OCI-M2 (cell line): ENCODE results near the gene RHOXF2.
"Not testable (repeated sequence)": the region's sequence is repeated elsewhere in the genome, so short reads cannot be mapped to it uniquely, and the experiment has no call there.

Experiments
- DNase-seq: peaks from one replicate; lab custom pipeline; 2025; ENCODE audit not compliant: unreplicated experiment; lab: John Stamatoyannopoulos, UW

RHOXF2 gene, protein sequence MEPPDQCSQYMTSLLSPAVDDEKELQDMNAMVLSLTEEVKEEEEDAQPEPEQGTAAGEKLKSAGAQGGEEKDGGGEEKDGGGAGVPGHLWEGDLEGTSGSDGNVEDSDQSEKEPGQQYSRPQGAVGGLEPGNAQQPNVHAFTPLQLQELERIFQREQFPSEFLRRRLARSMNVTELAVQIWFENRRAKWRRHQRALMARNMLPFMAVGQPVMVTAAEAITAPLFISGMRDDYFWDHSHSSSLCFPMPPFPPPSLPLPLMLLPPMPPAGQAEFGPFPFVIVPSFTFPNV

DNA sequence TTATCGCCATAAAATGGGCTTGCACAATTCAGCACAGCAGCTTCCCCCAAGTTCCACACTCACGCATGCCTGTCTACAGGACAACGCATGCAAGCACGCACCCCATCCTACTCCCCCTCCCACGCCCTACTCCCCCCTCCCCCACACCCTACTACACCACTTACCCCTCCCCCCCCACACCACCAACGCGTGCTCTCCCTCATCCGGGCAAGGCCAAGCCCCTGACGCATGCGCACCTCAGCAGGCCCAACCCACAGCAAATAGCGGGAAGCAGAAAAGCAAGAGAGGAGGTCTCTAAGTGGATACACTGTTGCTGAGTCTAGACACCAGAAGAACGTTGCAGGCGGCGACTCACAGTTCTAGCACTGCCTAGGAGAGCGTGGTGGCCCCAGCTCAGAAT lies at the start of gene RHOXF2:
Gene RHOXF2 (plus strand): TSS at position 301 of the 400 bp plus-strand sequence. CDS start 138 bp downstream, outside the sequence.
- DNase-seq = not testable (repeated sequence)

DNA sequence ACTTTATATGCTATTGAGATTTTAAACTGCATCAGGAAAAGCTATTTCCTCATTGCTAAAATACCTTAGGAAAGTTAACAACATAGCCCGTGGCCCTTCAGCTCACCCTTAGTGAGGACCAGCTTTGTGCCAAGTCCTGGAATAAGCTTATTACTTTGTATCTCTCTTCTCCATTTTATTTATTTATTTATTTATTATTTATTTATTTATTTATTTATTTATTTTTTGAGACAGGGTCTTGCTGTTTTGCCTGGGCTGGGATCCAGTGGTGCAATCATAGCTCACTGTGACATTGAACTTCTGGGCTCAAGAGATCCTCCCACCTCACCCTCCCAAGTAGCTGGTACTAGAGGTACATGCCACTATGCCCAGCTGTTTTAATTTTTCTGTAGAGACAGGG lies 49.0 kb upstream of the RHOXF2 start:
- no peak for DNase-seq

DNA sequence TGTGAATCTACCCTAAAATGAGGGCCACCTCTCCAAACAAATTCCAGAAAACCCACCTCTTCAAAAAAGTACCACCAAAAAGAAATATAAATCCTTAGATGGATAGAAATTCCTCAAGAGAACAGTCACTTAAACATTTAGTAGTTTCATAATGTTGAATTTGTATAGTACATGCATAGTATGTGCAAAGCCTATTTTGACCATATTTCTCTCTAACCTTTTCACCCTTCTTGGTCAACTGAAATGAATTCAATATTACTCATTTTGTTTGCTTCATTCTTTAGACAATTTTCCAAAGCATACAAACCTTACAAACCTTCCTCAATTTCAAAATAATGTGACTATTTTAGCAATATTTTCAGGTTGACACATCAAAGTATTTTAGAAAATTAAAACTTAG lies 46.8 kb upstream of the RHOXF2 start:
- no peak for DNase-seq

DNA sequence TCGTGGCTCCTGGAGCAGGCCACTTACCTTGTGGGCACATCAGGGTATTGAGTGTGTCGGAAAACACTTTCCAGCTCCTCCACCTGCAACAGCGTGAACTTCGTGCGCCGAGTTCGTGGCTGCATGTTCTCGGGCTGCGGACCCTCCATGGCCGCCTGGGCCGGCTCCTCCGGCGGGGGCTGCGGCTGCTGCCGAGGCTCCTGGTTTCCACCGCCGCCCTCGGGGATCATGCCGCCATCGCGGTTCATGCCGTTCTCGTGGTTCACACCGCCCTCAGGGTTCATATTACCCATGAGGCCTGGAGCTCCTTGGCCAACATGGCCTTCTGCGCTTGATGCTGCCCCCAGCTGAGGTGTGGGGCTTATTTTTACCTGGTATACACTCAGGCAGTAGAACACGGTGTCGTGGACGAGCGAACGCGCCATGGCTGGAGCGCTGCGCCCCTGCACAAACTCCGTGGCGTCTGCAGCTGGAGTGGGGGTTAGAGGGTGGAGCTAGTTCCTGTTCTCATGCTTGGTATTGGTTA lies 42.9 kb upstream of the RHOXF2 start, which contains the start of gene RHOXF1:
Gene RHOXF1 (minus strand): TSS at position 476 of the 526 bp plus-strand sequence. CDS start 51 bp downstream, at position 425.
- no peak for DNase-seq

DNA sequence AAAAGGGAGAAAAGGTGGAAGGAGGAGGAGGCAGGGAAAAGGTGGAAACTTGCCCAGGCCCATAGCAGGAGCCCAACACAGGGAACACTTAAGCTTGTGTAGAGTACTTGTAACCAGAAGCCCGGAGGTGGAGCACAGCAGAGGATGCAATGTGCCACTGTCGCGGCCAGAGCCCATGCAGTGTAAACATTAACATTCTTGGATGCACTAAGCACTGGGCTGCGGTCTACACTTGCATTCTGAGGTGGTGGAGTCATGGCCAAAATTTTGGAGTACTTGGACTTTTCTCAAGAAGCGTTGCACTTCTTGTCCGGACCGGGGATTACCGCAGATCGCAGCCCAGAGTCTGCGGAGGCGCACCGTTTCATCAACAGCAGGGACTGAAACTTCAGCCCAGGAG lies 38.2 kb upstream of the RHOXF2 start:
- no peak for DNase-seq

DNA sequence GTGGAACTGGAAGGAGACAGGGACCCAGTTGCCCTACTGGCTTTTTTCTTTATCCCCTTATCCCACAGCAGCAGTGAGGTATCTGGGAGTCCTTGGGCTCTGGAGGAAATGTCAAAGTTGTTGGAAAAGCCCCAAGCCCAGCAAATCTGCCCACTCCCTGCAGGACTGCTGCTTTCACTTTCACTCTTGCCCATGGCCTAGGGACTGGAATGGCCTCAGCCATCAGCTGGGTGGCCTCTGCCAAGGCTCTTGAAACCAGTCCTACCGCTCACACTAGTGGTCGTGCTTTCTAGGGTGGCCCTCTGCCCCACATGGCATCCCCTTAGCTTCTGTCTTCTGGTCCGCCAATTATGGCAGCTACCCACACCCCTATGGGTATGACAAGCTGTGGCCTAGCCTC lies 33.0 kb upstream of the RHOXF2 start:
- no peak for DNase-seq

DNA sequence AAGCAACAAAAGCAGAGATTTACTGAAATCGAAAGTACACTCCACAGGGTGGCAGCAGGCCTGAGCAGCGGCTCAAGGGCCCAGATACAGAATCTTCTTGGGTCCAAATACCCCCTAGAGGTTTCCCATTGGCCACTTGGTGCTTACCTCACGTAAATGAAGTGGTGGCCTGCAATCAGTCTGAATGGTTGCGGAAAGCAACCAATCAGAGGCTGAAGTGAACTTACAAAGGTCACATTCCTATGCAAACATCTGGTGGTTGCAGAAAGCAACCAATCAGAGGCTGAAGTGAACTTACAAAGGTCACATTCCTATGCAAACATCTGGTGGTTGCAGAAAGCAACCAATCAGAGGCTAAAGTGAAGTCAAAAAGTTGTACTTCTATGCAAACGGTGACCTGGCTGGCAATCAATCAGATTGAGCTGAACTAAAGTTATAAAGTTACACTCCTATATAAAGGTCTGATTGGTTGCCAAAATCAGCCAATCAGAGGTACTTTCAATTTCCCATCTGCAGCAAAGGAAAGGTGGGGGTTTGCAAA lies 30.0 kb upstream of the RHOXF2 start:
- DNase-seq = not testable (repeated sequence)

DNA sequence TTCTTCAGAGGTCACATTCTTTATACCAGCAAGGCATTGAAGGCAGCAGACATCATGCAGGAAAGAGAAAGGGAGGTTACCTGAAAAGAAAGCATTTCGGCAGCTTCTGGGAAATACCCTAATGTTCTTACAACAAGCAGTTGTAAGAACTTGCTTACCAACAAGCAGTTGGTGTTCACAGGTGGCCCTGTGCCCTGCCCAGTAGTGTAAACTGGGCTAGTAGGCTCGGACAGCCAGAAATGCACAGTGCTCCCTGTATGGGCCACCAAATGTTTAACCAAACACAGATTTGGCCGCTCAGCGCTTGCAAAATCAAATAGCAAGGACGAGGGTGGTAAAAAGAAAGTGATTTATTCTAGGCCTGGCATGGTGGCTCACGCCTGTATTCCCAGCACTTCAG lies 22.3 kb upstream of the RHOXF2 start:
- DNase-seq = no peak

DNA sequence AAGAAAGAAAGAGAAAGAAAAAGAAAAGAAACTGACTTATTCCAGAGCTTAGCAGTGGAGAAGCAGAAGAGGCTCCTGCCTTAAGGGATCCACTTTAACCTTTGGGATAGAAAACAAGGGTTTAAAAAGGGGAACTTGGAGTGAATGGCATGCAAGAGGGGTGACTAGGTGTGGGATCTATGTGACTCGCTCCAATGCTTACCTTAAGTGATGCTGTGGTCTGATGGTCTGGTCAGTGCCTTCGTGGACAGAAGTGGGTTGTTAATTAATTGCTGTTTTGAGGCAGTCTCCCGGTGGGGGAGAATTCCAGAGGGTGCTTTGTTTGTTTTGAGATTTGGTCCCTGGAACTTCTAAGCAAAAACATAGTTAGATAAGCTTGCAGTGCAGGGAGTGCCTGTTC lies 21.6 kb upstream of the RHOXF2 start:
- DNase-seq = no peak

DNA sequence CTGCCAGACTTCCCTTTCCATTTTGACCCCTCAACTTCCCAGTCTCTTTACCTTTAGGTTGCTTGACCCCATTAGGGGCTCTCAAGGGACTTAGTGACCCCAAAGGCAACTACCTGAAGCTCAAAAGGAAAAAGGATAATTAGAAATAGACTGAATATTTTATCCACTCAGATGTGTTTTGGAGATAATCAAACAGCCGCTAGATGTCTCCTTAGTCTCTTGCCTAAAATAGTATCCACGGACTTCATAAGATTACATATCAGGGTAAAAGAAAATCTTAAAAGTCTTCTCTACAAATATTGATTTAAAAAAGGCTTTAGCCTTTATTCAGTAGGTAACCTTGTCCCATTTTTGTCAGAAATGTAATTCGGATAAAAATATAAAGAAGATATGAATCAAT lies 21.0 kb upstream of the RHOXF2 start:
- no peak for DNase-seq

DNA sequence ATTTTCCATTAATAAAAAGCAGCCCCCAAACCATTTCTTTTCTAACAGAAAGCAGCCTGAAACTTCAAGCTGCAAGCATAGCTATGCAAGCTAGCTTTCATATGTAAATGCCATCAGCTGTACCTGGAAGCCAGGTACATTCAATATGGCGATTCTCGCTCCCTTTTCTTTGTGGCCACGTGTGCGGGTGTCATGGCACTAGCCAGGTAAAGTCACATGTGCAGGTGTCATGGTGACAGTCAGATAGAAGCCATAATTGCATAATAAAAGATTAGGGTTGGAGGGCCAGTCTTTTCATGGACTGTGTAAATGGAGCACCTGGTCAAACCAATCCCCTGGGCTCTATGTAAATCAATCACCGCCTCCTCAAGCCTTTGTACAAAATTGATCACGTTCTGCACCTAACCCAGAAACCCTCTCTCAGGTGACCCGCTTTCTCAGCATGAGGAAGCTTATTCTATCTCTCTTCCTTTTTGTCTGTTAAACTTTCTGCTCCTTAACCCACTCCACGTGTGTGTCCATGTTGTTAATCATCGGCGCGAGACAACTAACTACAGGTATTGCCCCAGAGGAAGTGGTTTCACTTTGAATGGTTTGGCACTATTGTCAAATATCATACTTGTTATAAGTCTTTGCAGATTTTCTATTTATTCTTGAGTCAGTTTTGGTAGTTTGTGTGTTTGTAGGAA lies 18.0 kb upstream of the RHOXF2 start:
- DNase-seq = no peak

DNA sequence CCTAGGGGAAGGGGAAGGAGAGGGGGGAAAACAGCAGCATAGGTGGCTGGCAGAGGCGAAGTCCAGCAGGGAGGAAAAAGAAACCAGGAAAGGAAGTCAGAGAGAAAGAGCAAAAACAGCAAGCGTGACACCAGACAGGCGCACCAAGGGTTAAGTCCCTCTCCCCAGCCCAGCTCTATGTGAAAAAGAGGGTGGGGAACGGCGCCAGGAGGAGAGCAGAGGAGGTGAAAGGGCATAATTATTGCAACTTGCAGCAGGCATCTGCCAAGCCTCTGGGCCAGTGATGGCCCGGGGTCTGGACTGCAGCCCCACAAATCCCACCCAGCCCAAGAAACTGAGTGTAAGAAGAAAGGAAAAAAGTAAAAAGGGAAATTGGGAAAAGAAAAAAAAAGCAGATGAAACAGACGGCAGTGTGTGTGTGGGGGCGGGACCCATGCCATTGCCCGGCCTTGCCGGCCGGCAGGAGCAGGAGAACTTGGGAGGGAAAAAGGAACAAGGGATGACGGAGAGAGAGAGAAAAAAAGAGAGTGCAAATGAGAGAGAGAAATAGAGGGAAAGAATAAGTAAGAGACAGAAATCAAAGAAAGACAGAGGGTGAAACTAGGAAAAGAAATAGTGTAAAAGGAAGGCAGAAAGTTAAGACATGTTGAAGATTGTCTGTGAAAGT lies 14.1 kb upstream of the RHOXF2 start:
- DNase-seq = no peak

DNA sequence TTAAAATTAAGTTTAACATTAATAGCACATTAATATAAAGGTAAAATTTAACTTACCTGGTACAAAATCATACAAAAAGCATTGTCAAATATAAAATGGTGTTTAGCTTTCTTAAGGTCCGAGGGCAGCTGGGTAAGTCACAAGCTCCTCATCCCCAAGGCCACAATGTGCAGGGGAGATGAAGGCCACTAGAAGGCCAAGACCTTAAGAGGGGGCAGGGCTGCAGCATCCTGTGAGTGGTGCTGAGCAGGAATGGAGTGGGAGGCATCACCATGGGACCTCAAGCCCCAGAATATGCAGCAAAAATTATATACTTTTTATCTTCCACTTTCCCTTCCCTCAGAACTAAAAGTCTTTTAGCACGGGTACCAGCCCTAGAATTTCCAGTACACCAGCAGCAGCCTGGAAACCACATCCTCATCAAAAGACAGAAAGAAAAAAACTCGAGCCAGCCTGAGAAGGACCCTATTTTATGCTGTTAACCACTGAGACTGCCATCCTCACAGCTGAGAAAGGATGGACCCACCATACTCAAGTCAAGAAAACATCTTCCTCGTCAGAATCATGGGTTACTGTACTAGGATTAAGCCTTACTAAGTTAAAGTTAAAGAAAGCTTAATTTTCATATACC lies 13.0 kb upstream of the RHOXF2 start:
- no peak for DNase-seq

DNA sequence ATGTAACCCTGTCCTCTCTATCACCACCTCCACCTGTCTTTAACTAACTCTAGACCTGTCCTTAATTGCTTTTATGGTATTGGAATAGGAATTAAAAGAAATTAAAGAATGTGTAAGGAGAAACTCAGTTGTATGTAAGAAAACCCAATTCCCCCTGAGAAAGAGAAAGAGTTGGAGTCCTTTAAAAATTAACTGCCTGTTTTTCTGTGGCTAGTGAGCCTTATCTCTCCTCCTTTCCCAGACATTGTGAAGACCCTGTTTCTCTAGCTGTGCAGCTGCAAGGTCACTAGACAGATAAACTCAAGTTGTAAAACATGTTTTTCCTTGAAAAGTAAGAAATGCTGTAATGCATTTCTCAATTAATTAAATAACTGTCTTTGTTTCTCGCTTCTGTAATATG lies 12.1 kb upstream of the RHOXF2 start:
- DNase-seq = not testable (repeated sequence)

DNA sequence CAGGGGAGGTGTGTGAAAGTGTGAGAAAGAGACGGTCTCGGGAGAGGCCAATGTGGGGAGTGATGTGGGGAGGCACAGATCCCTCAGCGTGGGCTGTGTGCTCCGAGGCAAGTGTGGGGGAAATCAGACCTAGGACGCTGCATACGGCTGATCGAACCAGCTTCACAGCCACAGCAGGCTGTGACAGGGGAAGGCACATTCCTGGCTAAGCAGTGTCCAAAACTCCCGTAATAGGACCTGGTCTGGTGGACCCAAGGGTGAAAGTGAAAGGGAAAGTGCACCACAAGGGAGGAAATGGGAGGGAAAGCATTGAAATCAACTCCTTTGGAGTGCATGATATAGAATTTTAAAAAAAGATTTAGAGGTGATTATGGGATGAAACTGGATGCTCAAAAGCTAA lies 10.9 kb upstream of the RHOXF2 start:
- DNase-seq = no peak

DNA sequence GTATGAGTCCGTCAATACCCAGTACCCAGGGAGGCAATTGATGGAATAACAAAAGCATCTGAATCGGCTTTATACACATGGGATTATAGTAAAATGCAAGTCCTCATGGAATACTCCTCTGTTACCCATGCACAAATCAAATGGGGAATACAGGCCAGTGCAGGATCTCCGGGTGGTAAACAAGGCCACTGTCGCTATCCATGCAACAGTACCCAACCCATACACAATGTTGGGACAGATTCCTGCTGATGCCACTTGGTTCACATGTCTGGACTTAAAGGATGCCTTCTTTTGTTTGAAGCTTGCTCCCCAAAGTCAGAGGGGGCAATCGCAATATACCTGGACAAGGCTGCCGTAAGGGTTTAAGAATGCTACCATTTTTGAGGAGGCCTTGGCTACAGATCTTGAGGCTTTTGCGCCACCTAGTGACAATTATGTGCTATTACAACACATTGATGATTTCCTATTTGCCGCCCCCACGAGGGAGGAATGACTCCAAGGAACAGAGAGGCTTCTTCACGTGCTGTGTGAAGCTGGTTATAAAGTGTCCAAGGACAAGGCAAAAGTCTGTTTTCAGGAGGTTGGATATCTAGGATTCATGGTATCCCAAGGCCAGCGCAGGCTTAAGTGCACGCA lies 8.2 kb upstream of the RHOXF2 start:
- DNase-seq = not testable (repeated sequence)

DNA sequence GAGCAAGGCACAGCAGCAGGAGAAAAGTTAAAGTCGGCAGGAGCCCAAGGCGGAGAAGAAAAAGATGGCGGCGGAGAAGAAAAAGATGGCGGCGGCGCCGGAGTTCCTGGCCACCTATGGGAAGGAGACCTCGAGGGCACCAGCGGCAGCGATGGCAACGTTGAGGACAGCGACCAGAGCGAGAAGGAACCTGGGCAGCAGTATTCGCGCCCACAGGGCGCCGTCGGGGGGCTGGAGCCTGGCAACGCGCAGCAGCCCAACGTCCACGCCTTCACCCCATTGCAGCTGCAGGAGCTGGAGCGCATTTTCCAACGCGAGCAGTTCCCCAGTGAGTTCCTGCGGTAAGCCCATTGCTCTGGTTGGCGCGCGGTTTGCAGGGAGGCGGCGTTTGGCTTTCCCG lies 673 bp downstream of the RHOXF2 start:
- not testable (repeated sequence) for DNase-seq

DNA sequence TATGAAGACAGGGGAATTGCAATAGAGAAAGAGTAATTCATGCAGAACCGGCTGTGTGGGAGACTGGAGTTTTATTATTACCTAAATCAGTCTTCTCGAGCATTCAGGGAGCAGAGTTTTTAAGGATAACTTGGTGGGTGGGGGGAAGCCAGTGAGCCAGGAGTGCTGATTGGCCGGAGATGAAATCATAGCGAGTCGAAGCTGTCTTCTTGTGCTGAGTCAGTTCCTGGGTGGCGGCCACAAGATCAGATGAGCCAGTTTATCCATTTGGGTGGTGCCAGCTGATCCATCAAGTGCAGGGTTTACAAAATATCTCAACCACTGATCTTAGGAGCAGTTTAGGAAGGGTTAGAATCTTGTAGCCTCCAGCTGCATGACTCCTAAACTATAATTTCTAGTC lies 34.8 kb downstream of the RHOXF2 start:
- DNase-seq = not testable (repeated sequence)

DNA sequence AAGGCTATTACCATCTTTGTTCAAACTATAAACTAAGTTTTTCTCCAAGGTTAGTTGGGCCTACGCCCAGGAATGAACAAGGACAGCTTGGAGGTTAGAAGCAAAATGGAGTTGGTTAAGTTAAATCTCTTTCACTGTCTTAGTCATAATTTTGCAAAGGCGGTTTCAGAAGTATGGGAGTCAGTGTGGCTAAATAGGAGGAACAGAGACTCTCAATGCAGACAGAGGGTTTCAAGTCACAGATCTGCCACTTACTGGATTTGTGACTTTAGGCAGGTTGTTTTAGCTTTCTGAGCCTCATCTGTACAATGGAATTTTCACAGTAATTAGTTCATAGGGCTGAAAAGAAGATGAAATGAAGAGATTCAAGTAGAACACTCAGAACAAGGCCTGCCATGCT lies 35.3 kb downstream of the RHOXF2 start:
- not testable (repeated sequence) for DNase-seq

DNA sequence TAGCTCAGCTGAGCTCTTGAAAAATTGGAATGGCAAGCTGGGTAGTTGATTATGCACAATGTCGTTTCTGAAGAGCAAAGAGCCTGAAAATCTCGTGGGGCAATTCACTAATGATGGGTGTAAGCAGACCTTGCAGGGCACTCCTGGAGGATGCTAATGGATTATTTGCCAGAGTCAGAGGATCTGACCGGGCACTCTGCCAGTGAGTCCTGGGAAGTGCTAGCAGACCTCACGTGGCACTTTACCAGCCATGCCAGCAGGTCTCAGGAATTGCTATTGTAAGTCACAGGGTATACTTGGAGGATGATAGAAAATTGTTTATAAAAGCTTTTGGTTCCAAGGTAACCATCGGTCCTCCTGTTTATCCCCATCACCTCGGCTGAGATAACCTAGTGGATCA lies 37.4 kb downstream of the RHOXF2 start:
- not testable (repeated sequence) for DNase-seq
